Pulmonary artery endothelial cell (primary cell): ENCODE measurements around the gene SEPHS2. TPM values are rescaled to one million over a fixed set of nuclear protein-coding genes. Genes with fewer than 3 reads are reported as not detected.
"Not testable (repeated sequence)": the region's sequence is repeated elsewhere in the genome, so short reads cannot be mapped to it uniquely, and the experiment has no call there.

ENCODE experiments used
- DNase-seq: peaks from one replicate; pipeline ENCODE4 v3.0.0-alpha.2; 2011; ENCODE audit warnings: low read depth, low spot score
- total RNA-seq: library from RNA; depleted of rRNA; stranded (reverse); fragments of >200 nt; gene quantifications from 2 replicates; pipeline ENCODE4 v1.2.3, GENCODE V29; 2014

The SEPHS2 gene
- total RNA-seq, 1 donor from 2014 or later: 18.3 TPM

DNA sequence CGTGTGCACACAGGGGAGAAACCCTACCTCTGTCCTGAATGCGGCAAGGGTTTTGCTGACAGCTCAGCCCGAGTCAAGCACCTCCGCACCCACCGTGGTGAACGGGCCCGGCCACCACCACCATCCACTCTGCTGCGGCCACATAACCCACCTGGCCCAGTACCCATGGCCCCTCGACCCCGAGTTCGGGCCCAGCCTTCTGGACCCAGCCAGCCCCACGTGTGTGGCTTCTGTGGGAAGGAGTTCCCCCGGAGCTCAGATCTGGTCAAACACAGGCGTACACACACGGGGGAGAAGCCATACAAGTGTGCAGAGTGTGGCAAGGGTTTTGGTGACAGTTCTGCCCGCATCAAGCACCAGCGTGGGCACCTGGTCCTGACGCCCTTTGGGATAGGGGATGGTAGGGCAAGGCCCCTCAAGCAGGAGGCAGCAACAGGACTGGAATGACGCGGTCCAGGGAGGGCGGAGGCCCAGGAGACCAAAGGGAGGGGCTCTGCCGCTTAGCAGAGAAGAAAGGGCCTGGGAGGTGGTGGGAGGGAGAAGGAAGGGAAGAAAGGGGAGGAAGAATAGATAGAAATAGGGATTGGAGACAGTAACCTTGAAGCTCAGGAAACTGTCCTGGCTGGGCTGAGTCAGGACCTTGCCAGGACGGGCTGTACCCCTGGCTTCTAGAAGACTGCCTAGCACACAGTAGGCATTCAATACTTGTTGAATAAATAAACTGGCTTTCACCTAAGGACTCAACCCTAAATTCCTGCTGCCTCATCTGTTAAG, 46.8 kb downstream of the SEPHS2 start:
- no peak for DNase-seq

DNA sequence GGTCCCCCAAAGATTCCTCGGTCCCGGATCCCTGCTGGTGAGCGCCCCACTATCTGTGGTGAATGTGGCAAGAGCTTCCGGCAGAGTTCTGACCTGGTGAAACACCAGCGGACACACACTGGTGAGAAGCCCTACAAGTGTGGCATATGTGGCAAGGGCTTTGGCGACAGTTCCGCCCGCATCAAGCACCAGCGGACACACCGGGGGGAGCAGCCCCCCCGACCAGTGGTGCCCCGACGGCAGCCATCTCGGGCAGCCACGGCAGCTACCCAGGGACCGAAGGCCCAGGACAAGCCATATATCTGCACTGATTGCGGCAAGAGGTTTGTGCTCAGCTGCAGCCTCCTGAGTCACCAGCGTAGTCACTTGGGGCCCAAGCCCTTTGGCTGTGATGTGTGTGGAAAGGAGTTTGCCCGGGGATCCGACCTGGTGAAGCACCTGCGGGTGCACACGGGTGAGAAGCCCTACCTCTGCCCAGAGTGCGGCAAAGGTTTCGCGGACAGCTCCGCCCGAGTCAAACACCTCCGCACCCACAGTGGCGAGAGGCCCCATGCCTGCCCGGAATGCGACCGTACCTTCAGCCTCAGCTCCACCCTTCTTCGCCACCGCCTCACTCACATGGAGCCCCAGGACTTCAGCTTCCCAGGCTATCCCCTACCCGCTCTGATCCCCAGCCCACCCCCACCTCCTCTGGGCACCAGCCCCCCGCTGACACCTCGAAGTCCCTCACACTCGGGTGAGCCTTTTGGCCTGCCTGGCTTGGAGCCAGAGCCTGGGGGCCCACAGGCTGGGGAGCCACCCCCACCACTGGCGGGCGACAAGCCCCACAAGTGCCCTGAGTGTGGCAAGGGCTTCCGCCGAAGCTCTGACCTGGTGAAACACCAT, 47.7 kb downstream of the SEPHS2 start:
- DNase-seq: no peak

DNA sequence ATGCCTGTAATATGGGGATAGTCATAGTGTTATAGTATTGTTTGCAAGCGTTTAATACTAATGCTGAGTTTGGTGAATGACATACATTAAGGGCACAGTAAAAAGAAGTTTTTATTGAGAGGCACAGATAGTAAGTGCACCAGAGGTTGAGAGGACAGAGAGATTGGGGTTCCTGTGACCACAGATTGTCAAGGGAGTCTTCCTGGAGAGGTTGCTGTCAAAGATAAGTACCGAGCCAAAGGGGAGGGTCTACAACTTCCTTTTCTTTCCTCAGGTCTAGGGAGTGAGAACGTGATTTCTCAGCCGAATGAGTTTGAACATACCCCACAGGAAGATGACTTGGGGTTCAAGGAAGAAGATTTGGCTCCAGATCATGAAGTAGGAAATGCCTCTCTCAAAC, 48.6 kb downstream of the SEPHS2 start:
- DNase-seq: no peak

DNA sequence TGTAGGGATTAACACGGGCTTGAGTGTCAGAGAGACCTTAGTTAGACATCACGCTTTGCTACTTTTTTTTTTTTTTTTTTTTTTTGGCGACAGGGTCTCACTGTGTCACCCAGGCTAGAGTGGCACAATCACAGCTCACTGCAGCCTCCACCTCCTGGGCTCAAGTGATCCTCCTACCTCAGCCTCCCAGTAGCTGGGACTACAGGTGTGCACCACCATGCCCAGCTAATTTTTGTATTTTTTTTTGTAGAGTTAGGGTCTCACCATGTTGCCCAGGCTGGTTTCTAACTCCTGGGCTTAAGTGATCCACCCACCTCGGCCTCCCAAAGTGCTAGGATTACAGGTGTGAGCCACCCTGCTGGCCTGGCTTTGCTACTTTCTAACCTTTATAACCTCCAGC, 49.0 kb downstream of the SEPHS2 start:
- not testable (repeated sequence) for DNase-seq

DNA sequence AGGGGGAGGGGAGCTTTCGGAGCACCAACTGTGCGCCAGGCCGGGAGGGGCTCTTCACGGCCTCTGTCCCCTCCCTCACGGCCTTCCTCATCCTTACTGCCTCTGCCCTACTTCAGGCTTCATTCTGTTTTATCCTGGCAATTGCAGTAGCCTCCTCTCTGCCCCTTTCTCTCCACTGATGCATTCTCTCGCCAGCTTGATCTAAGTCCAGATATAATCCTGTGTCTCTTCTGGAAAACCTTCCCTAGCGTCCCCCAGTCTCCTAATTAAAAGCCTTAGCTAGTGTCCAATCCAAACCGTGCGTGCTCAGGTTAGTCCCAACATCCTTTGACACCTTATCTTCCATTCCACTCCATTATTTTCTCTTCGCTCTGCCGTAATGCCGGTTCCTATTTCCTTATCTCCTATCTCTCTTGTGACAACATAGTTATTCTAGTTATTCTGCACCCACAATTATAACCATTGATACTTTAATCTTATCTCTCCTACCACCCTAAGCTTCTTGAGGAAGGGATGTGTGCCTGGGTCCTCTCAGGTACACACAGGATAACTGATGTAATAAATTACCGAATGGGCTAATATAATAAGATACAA, 49.6 kb downstream of the SEPHS2 start:
- no peak for DNase-seq

DNA sequence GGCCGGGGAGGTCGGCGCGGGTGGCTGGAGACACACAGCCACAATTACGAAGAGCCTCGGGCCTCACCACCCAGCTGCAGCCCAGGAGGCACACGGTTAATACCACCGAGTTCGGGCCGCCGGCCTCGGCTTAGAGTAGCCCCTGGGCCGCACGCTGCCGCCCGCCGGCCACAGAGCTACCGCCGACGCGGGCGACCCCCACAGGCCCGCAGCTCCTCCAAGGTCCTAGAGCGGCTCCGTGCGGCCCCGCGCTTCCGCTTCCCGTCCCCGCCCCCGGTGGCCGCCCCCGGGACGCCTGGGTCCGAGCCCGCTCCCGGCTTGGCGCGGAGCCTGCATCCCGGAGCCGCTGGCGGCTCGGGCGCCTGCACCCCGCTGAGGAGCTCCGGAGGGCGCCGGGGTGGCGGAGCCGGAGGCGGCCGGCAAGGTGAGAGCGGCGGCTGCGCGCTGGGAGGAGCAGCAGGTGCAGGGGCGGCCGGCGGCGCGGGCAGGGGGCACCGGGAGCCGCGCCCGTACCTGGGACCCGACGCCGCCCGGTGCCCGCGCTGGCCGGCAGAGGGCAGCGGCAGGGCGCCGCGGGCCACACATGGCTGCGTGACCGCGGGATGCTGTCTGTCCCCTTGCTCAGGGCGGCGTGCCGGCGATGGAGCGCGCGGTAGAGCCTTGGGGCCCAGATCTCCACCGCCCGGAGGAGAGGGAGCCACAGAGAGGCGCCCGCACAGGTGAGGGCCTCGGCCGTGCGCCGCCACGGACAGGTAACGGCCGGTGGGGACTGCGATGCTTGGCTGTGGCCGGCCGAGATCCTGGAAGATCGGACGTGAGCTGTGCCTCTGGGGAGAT, 50.3 kb downstream of the SEPHS2 start, which contains the start of gene ZNF48:
TSS of gene ZNF48 (plus strand) at position 266 of the 837 bp plus-strand sequence. CDS start at position 641, 375 bp downstream.
- DNase-seq: peak; percentile 76

DNA sequence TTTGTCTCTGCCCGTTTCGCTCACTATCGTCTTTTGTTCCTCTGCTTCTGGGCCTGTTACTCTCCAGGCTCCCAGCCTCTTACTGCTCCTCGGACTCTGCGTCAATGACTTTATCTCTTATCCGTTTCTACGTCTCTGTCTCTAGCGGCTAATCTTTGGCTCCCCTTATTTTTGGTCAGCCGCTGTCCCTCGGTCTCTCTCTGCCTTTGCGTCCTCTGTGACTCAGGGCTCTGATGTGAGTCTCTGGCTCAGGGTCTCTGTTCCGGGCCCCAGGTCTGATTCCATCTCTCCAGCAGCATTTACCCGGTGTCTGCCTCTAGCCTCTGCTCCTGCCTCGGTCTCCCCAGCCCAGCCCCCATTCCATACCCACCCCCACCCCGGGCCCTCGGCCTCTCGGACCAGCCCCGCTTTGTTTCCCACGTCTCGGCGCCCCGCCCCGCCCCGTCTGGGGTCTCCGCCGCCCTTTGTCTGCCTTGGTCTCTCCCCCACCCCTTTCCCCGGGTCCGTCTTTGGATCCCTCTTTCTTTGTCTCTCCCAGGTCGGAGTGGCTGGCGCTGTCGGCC, 51.0 kb downstream of the SEPHS2 start:
- no peak for DNase-seq

Other genes with a start within 250 kb of the SEPHS2 start
- 1.6 and 2.5 TPM in 2 replicates for gene SULT1A3, start 246.6 kb downstream of the SEPHS2 start, total RNA-seq
- 0.46 and 1.4 TPM in 2 replicates for gene NPIPB13, start 197.4 kb downstream of the SEPHS2 start, total RNA-seq
- gene CD2BP2, start 90.6 kb downstream of the SEPHS2 start, total RNA-seq: 34.6 and 43.3 TPM in 2 replicates
- 32.2 and 43.0 TPM in 2 replicates for gene TBC1D10B, start 75.4 kb downstream of the SEPHS2 start, total RNA-seq
- gene MYL11, start 71.1 kb downstream of the SEPHS2 start, total RNA-seq: not detected in 2 replicates
- 0.13 TPM in 1 of 2 replicates, not detected in the other for gene SEPTIN1, start 63.3 kb downstream of the SEPHS2 start, total RNA-seq
- gene ZNF48, start 50.5 kb downstream of the SEPHS2 start, total RNA-seq: 13.6 and 15.6 TPM in 2 replicates
- 7.9 and 8.4 TPM in 2 replicates for gene ZNF771, start 38.3 kb downstream of the SEPHS2 start, total RNA-seq
- 37.5 and 38.2 TPM in 2 replicates for gene DCTPP1, start 15.8 kb downstream of the SEPHS2 start, total RNA-seq
- gene ITGAL, start 26.9 kb upstream of the SEPHS2 start, total RNA-seq: under 0.01 TPM in 1 of 2 replicates, not detected in the other
- gene ZNF768, start 80.7 kb upstream of the SEPHS2 start, total RNA-seq: 21.2 and 21.6 TPM in 2 replicates
- 5.7 and 7.0 TPM in 2 replicates for gene ZNF747, start 89.0 kb upstream of the SEPHS2 start, total RNA-seq
- gene ZNF764, start 112.5 kb upstream of the SEPHS2 start, total RNA-seq: 4.3 and 4.5 TPM in 2 replicates
- gene ZNF688, start 125.8 kb upstream of the SEPHS2 start, total RNA-seq: 6.7 and 7.4 TPM in 2 replicates
- 8.0 and 9.4 TPM in 2 replicates for gene ZNF785, start 139.8 kb upstream of the SEPHS2 start, total RNA-seq
- 4.3 and 5.0 TPM in 2 replicates for gene ZNF689, start 164.5 kb upstream of the SEPHS2 start, total RNA-seq
- gene PRR14, start 205.1 kb upstream of the SEPHS2 start, total RNA-seq: 6.7 and 11.1 TPM in 2 replicates
- gene FBRS, start 212.6 kb upstream of the SEPHS2 start, total RNA-seq: 12.4 and 14.0 TPM in 2 replicates